K562 treated with DMSO at 1 percent for 12 hours (cell line): ENCODE data around the gene USP49. TPM values are rescaled to one million over a fixed set of nuclear protein-coding genes. Genes with fewer than 3 reads are reported as not detected.

Experiments used
- total RNA-seq: library from RNA; unstranded; fragments of 300-600 nt; gene quantifications from 2 replicates; pipeline ENCODE4 v1.2.3, GENCODE V29; 2022; ENCODE audit not compliant: insufficient read depth

USP49 gene
- 1.5 and 10.9 TPM in 2 replicates for total RNA-seq

DNA sequence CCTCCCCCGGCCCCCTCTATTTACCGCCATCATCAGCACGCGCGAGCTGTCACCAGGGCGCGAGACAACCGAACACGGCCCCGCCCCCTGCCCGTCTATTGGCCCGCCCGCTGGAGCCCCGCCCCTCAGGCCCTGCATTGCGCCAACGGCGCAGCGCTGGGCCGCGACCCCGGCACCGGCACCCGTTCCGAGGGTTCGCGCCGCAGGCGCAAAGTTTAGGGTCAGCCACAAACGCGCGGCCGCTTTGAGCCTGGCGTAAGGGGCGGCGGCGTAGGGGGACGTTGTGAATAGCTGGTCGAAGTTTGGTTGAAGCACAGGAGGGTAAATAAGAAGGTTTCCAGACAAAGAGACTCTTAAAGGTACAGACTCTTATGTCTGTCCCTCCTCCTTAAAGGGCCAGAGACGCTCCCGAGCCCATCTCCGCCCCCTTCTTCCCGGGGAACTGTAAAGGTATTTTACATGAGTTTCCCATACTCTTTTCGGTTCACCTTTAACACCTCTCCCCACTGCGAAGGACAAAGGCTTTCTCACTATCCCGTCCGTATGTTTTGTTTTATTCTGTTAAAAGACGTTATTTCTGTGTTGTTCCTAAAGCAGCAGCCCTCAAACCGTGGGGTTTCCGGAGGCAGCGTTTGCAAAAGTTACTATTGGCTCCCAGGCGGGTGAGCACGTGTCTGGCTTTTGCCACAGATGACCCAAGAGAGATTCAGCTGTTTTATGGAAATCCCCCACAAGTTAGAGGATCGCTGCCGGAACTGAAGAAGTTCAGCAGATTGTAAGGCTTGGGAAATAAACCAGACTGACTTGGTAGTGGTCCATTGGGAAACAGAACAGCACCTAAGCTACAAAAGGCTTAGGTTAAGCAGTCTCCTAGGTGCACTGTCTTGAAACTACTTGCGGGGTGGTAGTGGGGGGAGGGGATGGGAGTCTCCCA is at the start of gene USP49:
Gene USP49, minus strand, starts transcription at position 76 of the 934 bp plus-strand sequence. CDS start 88,392 bp downstream, outside the sequence.

GRCh38 chr6:41941280-41942066 is 46.3 kb upstream of the USP49 start, which contains the start of gene CCND3:
CCND3 (minus strand) TSS chr6:41941808; CDS start chr6:41941649, 159 bp downstream.

GRCh38 chr6:41920921-41921711 is 25.9 kb upstream of the USP49 start, which contains the start of the genes BYSL and MED20:
BYSL (plus strand) TSS chr6:41921499; CDS start chr6:41921563, 64 bp downstream.
MED20 (minus strand) TSS chr6:41921139; CDS start chr6:41921018, 121 bp downstream.

DNA sequence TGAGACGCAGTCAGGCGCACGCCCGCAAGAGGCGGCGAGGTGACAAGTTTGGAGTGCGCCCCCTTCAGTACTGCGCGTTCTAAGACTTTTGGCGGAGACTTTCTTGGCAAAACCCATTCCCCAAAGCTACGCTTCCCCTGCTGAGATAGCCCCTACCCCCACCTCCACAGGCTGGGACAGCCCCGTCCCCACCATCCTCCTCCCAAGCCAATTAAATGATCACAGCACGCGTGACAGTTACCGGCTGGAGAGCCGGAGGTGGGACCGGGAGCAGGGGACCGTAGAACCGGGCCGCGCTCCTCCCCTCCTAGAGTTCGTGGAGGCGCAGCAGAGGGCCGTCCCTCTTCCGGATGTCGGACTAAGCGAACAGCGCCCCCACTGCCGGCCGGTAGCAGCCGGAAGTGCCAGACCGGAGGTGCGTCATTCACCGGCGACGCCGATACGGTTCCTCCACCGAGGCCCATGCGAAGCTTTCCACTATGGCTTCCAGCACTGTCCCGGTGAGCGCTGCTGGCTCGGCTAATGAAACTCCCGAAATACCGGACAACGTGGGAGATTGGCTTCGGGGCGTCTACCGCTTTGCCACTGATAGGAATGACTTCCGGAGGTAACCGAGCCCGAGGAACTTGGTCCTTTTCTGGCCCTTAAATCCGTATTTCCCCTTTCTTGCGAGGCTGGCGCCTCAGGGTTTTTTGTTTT is 107.8 kb downstream of the USP49 start, which contains the start of gene TOMM6:
Gene TOMM6, plus strand, starts transcription at position 476 of the 699 bp plus-strand sequence. Its CDS starts 4 bp downstream, at position 480.

DNA sequence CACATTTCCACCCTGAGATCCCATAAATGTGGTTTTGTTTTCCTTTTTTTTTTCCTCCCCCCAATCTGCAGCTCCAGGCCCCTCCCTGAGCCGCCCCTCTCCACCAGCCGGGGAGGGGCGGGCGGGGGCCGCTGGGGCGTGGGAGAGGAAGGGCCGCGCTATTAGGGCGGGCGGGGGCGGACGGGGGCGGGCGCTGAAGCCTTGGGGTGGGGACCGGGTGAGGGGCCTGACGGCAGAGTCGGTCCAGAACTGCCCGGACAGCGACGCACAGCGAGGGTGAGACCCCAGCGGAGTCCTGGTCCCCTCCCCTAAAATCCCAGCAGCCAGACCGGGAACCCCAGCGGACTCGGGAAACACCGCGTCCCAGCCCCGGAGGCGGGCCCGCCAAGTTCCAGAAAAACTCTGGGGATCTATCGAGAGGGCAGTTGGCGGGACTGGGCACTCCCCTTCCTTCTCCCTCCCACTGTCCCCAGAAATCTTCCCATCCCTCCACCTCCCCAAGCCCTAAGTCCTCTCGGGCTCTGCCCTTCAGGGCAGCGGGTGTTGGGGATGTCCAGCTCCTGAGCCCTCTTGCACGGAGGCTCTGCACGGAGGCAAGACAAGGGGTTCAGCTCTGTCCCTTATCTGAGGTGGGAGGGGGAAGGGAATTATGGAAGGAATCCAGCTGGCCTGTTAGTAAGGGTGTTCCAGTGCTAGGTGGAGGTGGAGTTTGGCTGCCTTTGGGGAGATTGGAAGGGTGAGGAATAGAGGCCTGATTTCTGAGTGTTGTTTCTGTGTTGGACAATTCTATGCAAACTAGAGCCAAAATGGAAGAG is 114.4 kb downstream of the USP49 start, which contains the start of gene PRICKLE4:
Gene PRICKLE4, plus strand, starts transcription at position 232 of the 815 bp plus-strand sequence. CDS start 2,692 bp downstream, outside the sequence.

DNA sequence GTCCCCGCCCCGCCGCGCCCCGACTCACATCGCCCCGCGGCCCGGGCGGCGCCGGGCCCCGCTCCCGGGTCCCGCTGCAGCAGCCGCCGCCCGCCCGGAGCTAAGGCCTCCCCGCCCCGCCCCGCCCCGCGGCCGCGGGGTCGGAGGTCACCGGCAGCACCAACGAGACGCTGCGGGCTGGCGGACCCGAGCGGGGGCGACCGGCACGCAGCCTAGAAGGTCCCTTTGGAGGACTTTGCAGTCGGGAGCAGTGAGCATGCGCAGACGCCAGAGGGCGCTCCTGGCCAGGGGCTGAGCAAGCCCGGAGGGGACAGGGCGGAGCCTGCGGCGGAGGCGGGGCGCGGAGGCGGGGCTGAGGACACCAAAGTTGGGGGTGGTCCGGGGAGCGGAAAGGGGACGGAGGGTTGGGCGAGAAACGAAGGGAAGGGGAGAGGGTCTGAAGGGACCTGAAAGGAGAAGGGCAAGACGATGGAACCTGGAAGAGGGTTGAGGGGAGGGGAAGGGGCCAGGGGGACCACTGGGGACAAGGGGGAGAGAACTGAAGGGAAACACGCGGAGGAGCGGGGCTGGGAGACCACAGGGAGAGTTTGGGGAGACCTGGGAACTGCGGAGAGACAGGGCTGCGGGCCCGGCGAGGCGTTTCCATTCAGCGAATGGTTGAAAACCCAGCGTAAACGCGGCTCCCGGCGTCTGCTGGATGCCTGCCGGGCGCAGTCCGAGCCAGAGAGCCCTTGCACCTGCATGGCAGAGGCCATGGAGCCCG is 115.2 kb downstream of the USP49 start, which contains the start of gene FRS3:
Gene FRS3, minus strand, starts transcription at position 113 of the 763 bp plus-strand sequence. CDS start 2,913 bp downstream, outside the sequence.

GRCh38 chr6:41747256-41748101 is 147.7 kb downstream of the USP49 start, which contains the start of gene PGC:
PGC (minus strand) TSS chr6:41747397; CDS start chr6:41747334, 63 bp downstream.

Other genes starting within 250 kb of the USP49 start
- gene TFEB, start 159.8 kb downstream of the USP49 start, total RNA-seq: 4.2 and 7.7 TPM in 2 replicates
- not detected in 2 replicates for gene PGC, start 148.0 kb downstream of the USP49 start, total RNA-seq
- gene FRS3, start 115.5 kb downstream of the USP49 start, total RNA-seq: 3.4 and 7.2 TPM in 2 replicates
- 1.8 and 3.0 TPM in 2 replicates for gene PRICKLE4, start 114.6 kb downstream of the USP49 start, total RNA-seq
- 387 and 456 TPM in 2 replicates for gene TOMM6, start 107.7 kb downstream of the USP49 start, total RNA-seq
- gene MED20, start 25.8 kb upstream of the USP49 start, total RNA-seq: 10.2 and 28.2 TPM in 2 replicates
- gene BYSL, start 26.1 kb upstream of the USP49 start, total RNA-seq: 24.3 and 28.4 TPM in 2 replicates
- gene CCND3, start 46.4 kb upstream of the USP49 start, total RNA-seq: 237 and 263 TPM in 2 replicates
- 12.3 and 31.6 TPM in 2 replicates for gene TAF8, start 155.1 kb upstream of the USP49 start, total RNA-seq
- gene C6orf132, start 247.2 kb upstream of the USP49 start, total RNA-seq: 0.27 TPM in 1 of 2 replicates, not detected in the other